Stromal cell of bone marrow (primary cell): ENCODE results near the gene ZMYND8.
A peak's percentile ranks its signal among the peaks of the same experiment; 100 is the strongest.
"Not testable (repeated sequence)": the region's sequence is repeated elsewhere in the genome, so short reads cannot be mapped to it uniquely, and the experiment has no call there.

Experiments
- DNase-seq: peaks from one replicate; pipeline ENCODE4 v3.0.0-alpha.2; 2012; ENCODE audit warnings: low read depth

ZMYND8 gene

GRCh38 chr20:47202733-47203667 lies 153.5 kb downstream of the ZMYND8 start:
- no peak for DNase-seq

GRCh38 chr20:47201074-47201730 lies 155.3 kb downstream of the ZMYND8 start:
- no peak for DNase-seq

GRCh38 chr20:47198996-47199552 lies 157.4 kb downstream of the ZMYND8 start:
- DNase-seq: no peak

GRCh38 chr20:47198254-47198671 lies 158.2 kb downstream of the ZMYND8 start:
- DNase-seq: peak; percentile 10

GRCh38 chr20:47196091-47197081 lies 160.1 kb downstream of the ZMYND8 start:
- peak; percentile 18 for DNase-seq

GRCh38 chr20:47195573-47195972 lies 160.9 kb downstream of the ZMYND8 start:
- no peak for DNase-seq

GRCh38 chr20:47191956-47192355 lies 164.5 kb downstream of the ZMYND8 start:
- no peak for DNase-seq

GRCh38 chr20:47191074-47191673 lies 165.3 kb downstream of the ZMYND8 start:
- no peak for DNase-seq

- DNase-seq: no peak
These were observed 167.4 kb downstream of the ZMYND8 start for GRCh38 chr20:47189060-47189459.

- DNase-seq: no peak
These were observed 168.0 kb downstream of the ZMYND8 start for GRCh38 chr20:47188540-47188939.

- no peak for DNase-seq
These were observed 168.9 kb downstream of the ZMYND8 start for GRCh38 chr20:47187450-47188195.

GRCh38 chr20:47183367-47183766 lies 173.1 kb downstream of the ZMYND8 start:
- no peak for DNase-seq

- peak; percentile 64 for DNase-seq
These were observed 175.2 kb downstream of the ZMYND8 start for GRCh38 chr20:47181056-47181862.

- DNase-seq: no peak
These were observed 177.2 kb downstream of the ZMYND8 start for GRCh38 chr20:47179267-47179666.

- DNase-seq: no peak
These were observed 177.6 kb downstream of the ZMYND8 start for GRCh38 chr20:47178851-47179250.

- DNase-seq: no peak
These were observed 178.2 kb downstream of the ZMYND8 start for GRCh38 chr20:47178277-47178676.

- DNase-seq: not testable (repeated sequence)
These were observed 180.3 kb downstream of the ZMYND8 start for GRCh38 chr20:47176217-47176616.

- no peak for DNase-seq
These were observed 181.0 kb downstream of the ZMYND8 start for GRCh38 chr20:47175493-47175892.

GRCh38 chr20:47174456-47175243 lies 181.8 kb downstream of the ZMYND8 start:
- DNase-seq: no peak
